ENCODE results near the gene HOXC5. TPM values are rescaled to one million over a fixed set of nuclear protein-coding genes. Genes with fewer than 3 reads are reported as not detected.

HOXC5 gene
- total and polyA plus RNA-seq, 12 donors = 0.01 TPM; not detected in 11

GRCh38 chr12:54010972-54011664 lies 21.7 kb upstream of the HOXC5 start:
- peaks cover 46 to 98% (median 96%) of the 10 kb centered on the region in 7 donors for H3K27me3 ChIP-seq
- intact Hi-C loops (cut with DNase I) = loop anchor here in 1 of 10 donors (10.0 kb wide), 1 partner anchor 344 kb away; no protein-coding TSS in a partner anchor
- H3K27ac ChIP-seq = no peak overlapping the region
- 3 to 9% methylated on average over 17 of the region's 17 CpGs for WGBS, 2 donors
- no peak for TF ChIP-seq CTCF (IDR thresholded peaks at IDR 0.05)
- no peak overlapping the region for H3K4me3 ChIP-seq
- H3K9me3 ChIP-seq = no peaks in the 10 kb centered on the region
- no peaks in the 10 kb centered on the region for H3K36me3 ChIP-seq
- ATAC-seq (no peak), DNase-seq (no peak)
- H3K4me1 ChIP-seq = peaks cover 6 to 20% (median 14%) of the 10 kb centered on the region in 9 donors

DNA sequence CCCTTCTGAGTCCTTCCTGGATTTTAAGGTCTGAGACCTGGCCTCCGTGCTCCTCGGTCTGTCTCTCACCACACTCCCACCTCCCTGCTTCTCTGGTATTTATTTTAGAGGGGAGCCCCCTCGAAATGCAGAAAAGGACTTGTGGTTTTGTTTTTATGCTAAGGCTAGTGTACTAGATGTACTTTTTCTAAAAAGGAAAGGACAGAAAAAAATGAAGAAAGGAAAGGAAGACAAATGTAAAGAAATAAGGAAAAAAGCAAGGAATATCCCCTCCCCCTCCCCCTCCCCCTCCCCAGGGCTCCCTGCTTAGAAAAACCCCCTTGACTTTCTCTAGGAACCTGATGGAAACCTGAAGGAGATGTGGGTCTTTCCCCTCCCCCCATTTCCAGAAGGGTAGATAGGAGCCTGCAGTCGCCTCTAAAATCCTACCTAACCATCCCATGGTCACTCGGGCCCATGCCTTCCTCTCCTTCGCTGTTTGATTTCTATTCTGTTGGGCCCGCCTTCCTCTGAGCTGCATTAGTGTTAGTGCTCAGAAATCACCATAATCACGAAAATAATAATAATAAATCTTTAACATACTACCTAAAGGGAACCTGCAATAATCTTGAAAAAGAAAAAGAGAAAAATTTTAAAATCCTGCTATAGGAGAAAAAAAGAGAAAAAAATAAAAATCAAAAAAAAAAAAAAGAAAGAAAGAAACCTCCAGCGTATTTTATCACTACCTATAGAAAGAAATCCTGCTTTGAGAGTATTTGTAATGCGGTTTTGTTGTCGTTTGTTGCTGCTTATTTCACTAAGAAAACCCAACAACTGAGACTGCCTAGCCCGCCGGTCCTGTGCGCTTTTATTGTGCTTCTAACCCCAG lies 21.0 kb upstream of the HOXC5 start:
- H3K27me3 ChIP-seq = peaks cover 46 to 98% (median 96%) of the 10 kb centered on the region in 7 donors
- WGBS, 2 donors = 13 to 19% methylated on average over 14 of the region's 14 CpGs
- no peak overlapping the region for H3K4me3 ChIP-seq
- H3K27ac ChIP-seq = no peak overlapping the region
- DNase-seq (no peak), ATAC-seq (no peak)
- TF ChIP-seq CTCF (IDR thresholded peaks at IDR 0.05) = no peak
- H3K9me3 ChIP-seq = no peaks in the 10 kb centered on the region
- H3K4me1 ChIP-seq = peaks cover 4 to 19% (median 13%) of the 10 kb centered on the region in 9 donors
- H3K36me3 ChIP-seq = no peaks in the 10 kb centered on the region
- intact Hi-C loops (cut with DNase I) = loop anchor here in 1 of 10 donors (10.0 kb wide), 1 partner anchor 343 kb away; no protein-coding TSS in a partner anchor

DNA sequence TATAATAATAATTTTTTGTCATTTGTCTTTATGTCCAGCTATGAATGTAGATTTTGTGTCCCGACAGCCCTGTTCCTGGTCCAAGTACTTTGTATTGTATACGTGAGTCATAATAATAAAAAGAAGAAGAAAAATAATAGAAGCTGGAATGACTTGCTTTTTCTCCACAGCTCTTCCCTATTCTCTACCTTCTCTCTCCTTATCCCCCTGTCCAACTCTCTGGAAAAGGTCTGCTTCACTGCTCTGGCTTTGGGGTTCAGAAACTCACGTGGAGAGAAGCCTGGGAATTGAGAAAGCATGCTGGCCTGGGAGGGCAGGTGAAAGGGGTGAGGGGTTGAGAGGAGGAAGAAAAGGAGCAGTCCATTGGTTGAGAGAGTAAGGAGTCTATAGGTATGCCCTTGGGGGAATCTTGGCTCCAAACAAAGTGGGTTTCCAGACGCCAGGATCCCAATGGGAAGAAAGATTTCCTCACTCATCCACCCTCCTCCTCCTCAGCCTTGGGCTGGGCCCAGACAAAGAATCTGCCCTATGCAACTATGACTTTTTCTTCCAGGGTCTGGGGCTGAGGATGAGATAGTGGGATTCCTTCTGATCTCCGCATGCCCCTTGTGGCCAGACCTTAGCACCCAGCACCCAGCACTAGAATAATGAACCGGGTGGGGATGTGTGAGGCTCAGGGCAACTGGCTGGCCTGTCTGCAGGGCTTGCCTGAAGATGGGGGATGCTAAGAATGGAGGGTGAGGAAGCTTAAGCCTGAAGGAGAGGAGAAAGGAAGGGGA lies 20.0 kb upstream of the HOXC5 start:
- DNase-seq = no peak
- Histone ChIP-seq H3K27me3 (peaks cover 46 to 98% (median 96%) of the 10 kb centered on the region in 7 donors), H3K4me3 (no peak overlapping the region), H3K4me1 (peaks cover 7 to 27% (median 20%) of the 10 kb centered on the region in 9 donors), H3K9me3 (no peaks in the 10 kb centered on the region), H3K27ac (no peak overlapping the region), H3K36me3 (no peaks in the 10 kb centered on the region)
- intact Hi-C loops (cut with DNase I) = loop anchor here in 1 of 10 donors (10.0 kb wide), 1 partner anchor 342 kb away; no protein-coding TSS in a partner anchor
- 12 to 23% methylated on average over 6 of the region's 6 CpGs for WGBS, 2 donors
- TF ChIP-seq CTCF (IDR thresholded peaks at IDR 0.05) = no peak
- no peak for ATAC-seq
